Measurements from ENCODE around the gene GLRA1. TPM values are rescaled to one million over a fixed set of nuclear protein-coding genes. Genes with fewer than 3 reads are reported as not detected.

The GLRA1 gene
- total RNA-seq, 2 donors from 2014 or later = not detected

- intact Hi-C loops (cut with DNase I) = loop anchor here (10.0 kb wide), 1 partner anchor 534 kb away; no protein-coding TSS in a partner anchor
- Histone ChIP-seq H3K9ac (ENCODE audit: low read depth in 2 of 2, low read length in 2 of 2) (no peak overlapping the region), H3K27me3 (no peaks in the 10 kb centered on the region), H3K4me3 (no peak overlapping the region), H3K27ac (no peak overlapping the region), H3K36me3 (no peaks in the 10 kb centered on the region), H3K4me1 (no peaks in the 10 kb centered on the region), H3K9me3 (no peaks in the 10 kb centered on the region)
- peak; percentile 26 for DNase-seq
- no peak for TF ChIP-seq CTCF (IDR thresholded peaks at IDR 0.05)
These were observed 103.7 kb downstream of the GLRA1 start for GRCh38 chr5:151820903-151821302.

GRCh38 chr5:151820271-151820670 lies 104.4 kb downstream of the GLRA1 start:
- no peak overlapping the region for H3K27ac ChIP-seq
- DNase-seq = no peak
- intact Hi-C loops (cut with DNase I) = loop anchor here (10.0 kb wide), 1 partner anchor 535 kb away; no protein-coding TSS in a partner anchor

GRCh38 chr5:151819830-151820229 lies 104.8 kb downstream of the GLRA1 start:
- H3K27ac ChIP-seq = no peak overlapping the region
- H3K36me3 ChIP-seq = no peaks in the 10 kb centered on the region
- DNase-seq = no peak
- no peak overlapping the region for H3K9ac ChIP-seq (ENCODE audit: low read depth in 2 of 2, low read length in 2 of 2)
- no peaks in the 10 kb centered on the region for H3K4me1 ChIP-seq
- intact Hi-C loops (cut with DNase I) = loop anchor here (10.0 kb wide), 1 partner anchor 535 kb away; no protein-coding TSS in a partner anchor
- no peak for TF ChIP-seq CTCF (IDR thresholded peaks at IDR 0.05)
- no peaks in the 10 kb centered on the region for H3K27me3 ChIP-seq
- H3K4me3 ChIP-seq = no peak overlapping the region
- H3K9me3 ChIP-seq = no peaks in the 10 kb centered on the region

More at GRCh38 chr5:151820271-151820670, 104.4 kb downstream of the GLRA1 start:
- Histone ChIP-seq H3K36me3 (no peaks in the 10 kb centered on the region), H3K4me1 (no peaks in the 10 kb centered on the region), H3K9me3 (no peaks in the 10 kb centered on the region), H3K9ac (ENCODE audit: low read depth in 2 of 2, low read length in 2 of 2) (no peak overlapping the region), H3K27me3 (no peaks in the 10 kb centered on the region), H3K4me3 (no peak overlapping the region)
- TF ChIP-seq CTCF (IDR thresholded peaks at IDR 0.05) = no peak

GRCh38 chr5:151815051-151815450 lies 109.6 kb downstream of the GLRA1 start:
- no peak for DNase-seq
- Histone ChIP-seq H3K27ac (no peak overlapping the region), H3K4me1 (no peaks in the 10 kb centered on the region), H3K4me3 (no peak overlapping the region), H3K36me3 (no peaks in the 10 kb centered on the region), H3K9me3 (no peaks in the 10 kb centered on the region), H3K27me3 (no peaks in the 10 kb centered on the region), H3K9ac (ENCODE audit: low read depth in 2 of 2, low read length in 2 of 2) (no peak overlapping the region)
- TF ChIP-seq CTCF (IDR thresholded peaks at IDR 0.05) = no peak
- intact Hi-C loops (cut with DNase I) = no loop called here

- Histone ChIP-seq H3K27me3 (no peaks in the 10 kb centered on the region), H3K36me3 (no peaks in the 10 kb centered on the region), H3K4me1 (no peaks in the 10 kb centered on the region), H3K27ac (no peak overlapping the region), H3K4me3 (no peak overlapping the region), H3K9me3 (no peaks in the 10 kb centered on the region), H3K9ac (ENCODE audit: low read depth in 2 of 2, low read length in 2 of 2) (no peak overlapping the region)
- no peak for DNase-seq
- no peak for TF ChIP-seq CTCF (IDR thresholded peaks at IDR 0.05)
- intact Hi-C loops (cut with DNase I) = no loop called here
These were observed 111.8 kb downstream of the GLRA1 start for GRCh38 chr5:151812757-151813309.

Measured in colonic mucosa (tissue), 4 donors.